ENCODE data around the gene LRRC23.
"Not testable (repeated sequence)": the region's sequence is repeated elsewhere in the genome, so short reads cannot be mapped to it uniquely, and the experiment has no call there.

- TF ChIP-seq CTCF, POLR2A (IDR thresholded peaks at IDR 0.05): not testable (repeated sequence)
Observed at GRCh38 chr12:6908141-6908540, 3.5 kb downstream of the LRRC23 start.

All from vagina (tissue), 2 donors.